Dendritic cell treated with granulocyte-macrophage colony-stimulating factor and Interleukin-4, amounts not matched to agents 40 ng/mL and 50 ng/mL, for 4 days (primary cell): ENCODE results near the gene KLHL30.

ENCODE experiments used
- H3K27ac Mint-ChIP-seq: one replicate; pipeline ENCODE4 v1.8.0; 2022; ENCODE audit warnings: mild to moderate bottlenecking, mixed read lengths
- H3K27me3 Mint-ChIP-seq: one replicate; pipeline ENCODE4 v1.8.0; 2022; ENCODE audit warnings: mild to moderate bottlenecking, mixed read lengths
- H3K36me3 Mint-ChIP-seq: one replicate; pipeline ENCODE4 v1.8.0; 2022; ENCODE audit warnings: low read depth, mixed read lengths
- H3K4me1 Mint-ChIP-seq: one replicate; pipeline ENCODE4 v1.8.0; 2022; ENCODE audit warnings: low read depth, mixed read lengths
- H3K4me3 Mint-ChIP-seq: one replicate; pipeline ENCODE4 v1.8.0; 2022; ENCODE audit warnings: mild to moderate bottlenecking, moderate library complexity, mixed read lengths
- H3K9me3 Mint-ChIP-seq: one replicate; pipeline ENCODE4 v1.8.0; 2022; ENCODE audit warnings: mixed read lengths
- intact Hi-C: fragments of 100-400 bp; cut with micrococcal nuclease; formaldehyde crosslinking; loops from one replicate; pipeline ENCODE4 v1.15.0; 2022

KLHL30 gene

DNA sequence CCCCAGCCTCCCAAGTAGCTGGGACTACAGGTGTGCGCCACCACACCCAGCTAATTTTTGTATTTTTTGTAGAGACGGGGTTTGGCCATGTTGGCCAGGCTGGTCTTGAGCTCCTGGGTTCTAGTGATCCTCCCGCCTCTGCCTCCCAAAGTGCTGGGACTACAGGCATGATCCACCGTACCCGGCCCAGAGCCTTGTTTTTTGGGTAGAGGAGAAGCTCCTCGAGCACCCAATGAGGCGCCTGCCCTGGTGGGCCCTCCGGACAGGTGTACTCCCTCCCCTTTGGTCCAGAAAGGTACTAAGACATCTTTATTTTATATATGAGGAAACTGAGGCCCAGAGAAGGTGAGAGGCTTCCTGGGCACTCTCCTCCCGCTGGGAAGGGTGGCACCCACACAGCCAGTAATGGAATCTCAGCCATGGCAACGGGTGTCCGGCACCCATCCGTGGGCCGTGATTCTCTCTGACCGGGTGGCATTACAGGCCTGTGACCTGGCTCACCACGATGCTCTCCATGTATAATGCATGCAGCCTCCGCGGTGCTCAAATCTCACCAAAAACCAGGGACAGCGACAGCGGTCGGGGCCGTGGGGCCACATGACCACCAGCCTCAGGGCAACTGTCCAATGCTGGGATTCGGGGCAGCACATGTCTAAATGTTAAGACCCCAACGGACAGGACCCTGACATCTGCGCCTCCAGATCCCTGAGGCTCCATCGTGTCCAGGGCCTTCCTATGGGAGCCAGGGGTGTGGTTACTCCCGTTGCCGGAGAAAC, 16.8 kb upstream of the KLHL30 start:
- peaks cover 8% of the 10 kb centered on the region for H3K36me3 Mint-ChIP-seq
- intact Hi-C loops = no loop called here

DNA sequence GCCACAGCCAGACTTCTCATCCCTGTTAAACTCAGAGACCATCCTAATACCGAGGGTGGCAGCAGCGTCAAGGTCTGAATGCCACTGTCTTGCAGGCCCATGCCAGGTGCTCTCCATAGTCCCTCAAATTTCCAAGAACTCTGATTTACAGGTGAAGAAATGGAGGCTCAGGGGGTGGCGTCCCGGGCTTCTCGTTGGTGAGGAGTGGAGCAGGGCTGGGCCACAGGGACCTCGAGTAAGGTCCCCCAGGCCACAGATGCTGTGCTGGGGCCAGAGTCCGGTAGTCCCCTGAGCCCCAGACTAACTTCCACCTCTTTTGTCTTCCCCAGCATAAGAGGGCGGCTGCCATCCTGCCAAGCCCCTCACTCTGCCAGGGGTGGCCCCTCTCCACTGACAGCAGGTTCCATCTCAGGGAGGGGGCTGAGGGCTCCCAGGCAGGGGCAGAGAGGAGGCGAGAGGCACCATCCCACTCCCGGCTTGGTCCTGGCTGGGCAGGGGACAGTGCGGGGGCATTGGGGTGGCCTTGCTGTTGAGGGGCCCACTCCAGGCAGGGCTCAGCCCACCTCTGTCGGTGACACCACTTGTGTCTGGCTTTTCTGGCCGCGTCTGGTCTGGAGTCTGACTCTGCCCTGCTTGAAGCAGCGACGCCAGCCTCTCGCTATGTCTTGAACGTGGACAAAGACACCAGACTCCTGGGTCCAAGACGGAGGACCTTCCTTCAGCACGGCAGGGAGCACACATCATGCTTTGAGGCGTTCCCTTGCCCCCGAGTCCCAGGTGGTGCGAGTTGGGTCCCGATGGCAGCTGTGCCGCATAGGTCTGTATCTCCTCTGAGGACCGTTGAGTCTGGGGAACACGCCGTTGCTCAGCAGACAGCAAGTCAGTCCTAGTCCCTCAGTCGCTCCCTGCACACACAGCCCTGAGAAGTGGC, 15.9 kb upstream of the KLHL30 start:
- Mint-ChIP-seq H3K9me3 (no peaks in the 10 kb centered on the region), H3K27ac (no peak overlapping the region), H3K4me3 (no peak overlapping the region), H3K4me1 (no peaks in the 10 kb centered on the region), H3K36me3 (peaks cover 8% of the 10 kb centered on the region), H3K27me3 (peaks cover 28% of the 10 kb centered on the region)
- intact Hi-C loops = no loop called here

More for the DNA sequence above, 16.8 kb upstream of the KLHL30 start:
- Mint-ChIP-seq H3K9me3 (no peaks in the 10 kb centered on the region), H3K4me1 (no peaks in the 10 kb centered on the region), H3K27me3 (peaks cover 35% of the 10 kb centered on the region), H3K4me3 (no peak overlapping the region), H3K27ac (no peak overlapping the region)

DNA sequence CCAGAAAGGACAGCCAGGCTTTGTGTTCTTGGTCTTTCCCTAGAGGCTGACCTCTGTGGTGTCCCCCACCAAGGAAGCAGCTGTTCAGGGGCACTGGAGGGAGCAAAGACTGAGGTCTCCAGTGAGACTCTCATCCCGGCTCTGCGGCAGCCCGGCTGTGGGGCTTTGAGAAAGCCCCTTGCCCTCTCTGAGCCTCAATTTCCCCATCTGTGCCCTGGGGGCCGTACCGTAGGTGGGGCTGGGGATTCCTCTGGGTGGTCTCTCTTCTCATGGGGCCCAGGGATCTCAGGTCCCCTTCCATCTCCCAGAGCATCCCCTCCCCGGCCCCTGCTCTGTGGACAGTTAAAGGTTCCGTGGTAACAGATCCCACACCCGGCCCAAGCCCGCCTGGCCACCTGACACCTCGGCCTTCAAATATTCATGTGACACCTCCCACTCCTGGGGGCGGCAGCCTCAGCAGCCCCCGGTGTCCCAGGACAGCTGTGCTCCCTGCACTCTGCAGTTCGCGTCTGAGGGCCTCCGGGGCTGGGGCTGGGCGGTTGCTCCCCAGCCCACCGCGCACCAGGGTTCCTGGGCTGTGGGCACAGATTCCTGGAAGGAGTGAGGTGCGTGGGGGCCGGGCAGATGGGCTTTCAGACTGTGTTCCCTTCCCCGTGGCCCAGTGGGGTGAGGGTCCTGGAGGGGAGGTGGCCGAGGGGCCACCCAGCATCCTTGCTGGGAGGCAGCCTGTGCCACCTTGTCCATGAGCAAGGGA, 15.1 kb upstream of the KLHL30 start:
- Mint-ChIP-seq H3K4me3 (no peak overlapping the region), H3K36me3 (peaks cover 8% of the 10 kb centered on the region), H3K4me1 (no peaks in the 10 kb centered on the region), H3K9me3 (no peaks in the 10 kb centered on the region), H3K27ac (no peak overlapping the region), H3K27me3 (peaks cover 19% of the 10 kb centered on the region)
- intact Hi-C loops = no loop called here

DNA sequence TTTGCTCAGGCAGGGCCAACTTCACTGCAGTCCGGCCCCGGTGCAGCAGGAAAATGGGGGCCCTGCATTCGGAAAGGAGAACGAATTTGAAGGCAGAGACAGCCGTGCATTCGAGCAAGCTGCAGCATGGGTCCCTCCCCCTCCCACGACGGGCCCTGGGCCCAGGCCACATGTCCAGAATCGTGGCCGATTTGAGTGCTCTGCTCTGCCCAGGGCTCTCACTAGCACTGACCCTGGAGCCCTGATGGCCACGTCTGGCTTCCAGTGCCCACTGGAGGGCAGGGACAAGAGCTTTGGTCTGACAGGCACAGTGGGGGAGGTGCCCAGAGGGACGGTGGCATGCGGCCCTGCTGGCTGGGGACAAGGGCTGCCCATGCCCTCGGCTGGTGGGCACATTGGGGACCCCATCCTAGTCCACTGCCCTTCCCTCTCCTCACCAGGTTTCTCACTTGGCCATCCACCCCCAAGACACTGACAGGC, 14.4 kb upstream of the KLHL30 start:
- H3K27ac Mint-ChIP-seq = no peak overlapping the region
- no peak overlapping the region for H3K4me3 Mint-ChIP-seq
- peaks cover 6% of the 10 kb centered on the region for H3K36me3 Mint-ChIP-seq
- peaks cover 13% of the 10 kb centered on the region for H3K27me3 Mint-ChIP-seq
- intact Hi-C loops = no loop called here
- H3K4me1 Mint-ChIP-seq = no peaks in the 10 kb centered on the region
- no peaks in the 10 kb centered on the region for H3K9me3 Mint-ChIP-seq

DNA sequence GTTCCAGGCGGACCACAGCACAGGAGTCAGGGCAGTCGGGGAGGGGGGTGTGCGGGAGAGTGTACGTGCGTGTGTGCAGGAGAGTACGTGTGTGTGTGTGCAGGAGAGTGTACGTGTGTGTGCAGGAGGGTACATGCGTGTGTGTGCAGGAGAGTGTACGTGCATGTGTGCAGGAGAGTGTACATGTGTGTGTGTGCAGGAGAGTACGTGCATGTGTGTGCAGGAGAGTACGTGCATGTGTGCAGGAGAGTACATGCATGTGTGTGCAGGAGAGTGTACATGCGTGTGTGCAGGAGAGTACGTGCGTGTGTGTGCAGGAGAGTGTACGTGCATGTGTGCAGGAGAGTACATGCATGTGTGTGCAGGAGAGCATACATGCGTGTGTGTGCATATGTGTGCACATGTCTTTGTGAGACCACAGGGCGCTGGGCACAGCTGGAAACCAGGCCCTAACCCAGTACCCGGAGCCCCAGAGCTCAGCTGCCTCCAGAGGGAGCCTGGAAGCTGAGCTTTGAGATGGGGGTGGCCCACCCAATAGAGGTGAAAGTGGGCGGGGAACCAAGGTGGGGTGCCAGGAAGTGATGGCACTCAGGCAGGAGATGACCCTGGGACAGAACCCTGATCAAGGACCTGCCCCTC, 13.9 kb upstream of the KLHL30 start:
- intact Hi-C loops = no loop called here
- H3K36me3 Mint-ChIP-seq = peaks cover under 1% of the 10 kb centered on the region

DNA sequence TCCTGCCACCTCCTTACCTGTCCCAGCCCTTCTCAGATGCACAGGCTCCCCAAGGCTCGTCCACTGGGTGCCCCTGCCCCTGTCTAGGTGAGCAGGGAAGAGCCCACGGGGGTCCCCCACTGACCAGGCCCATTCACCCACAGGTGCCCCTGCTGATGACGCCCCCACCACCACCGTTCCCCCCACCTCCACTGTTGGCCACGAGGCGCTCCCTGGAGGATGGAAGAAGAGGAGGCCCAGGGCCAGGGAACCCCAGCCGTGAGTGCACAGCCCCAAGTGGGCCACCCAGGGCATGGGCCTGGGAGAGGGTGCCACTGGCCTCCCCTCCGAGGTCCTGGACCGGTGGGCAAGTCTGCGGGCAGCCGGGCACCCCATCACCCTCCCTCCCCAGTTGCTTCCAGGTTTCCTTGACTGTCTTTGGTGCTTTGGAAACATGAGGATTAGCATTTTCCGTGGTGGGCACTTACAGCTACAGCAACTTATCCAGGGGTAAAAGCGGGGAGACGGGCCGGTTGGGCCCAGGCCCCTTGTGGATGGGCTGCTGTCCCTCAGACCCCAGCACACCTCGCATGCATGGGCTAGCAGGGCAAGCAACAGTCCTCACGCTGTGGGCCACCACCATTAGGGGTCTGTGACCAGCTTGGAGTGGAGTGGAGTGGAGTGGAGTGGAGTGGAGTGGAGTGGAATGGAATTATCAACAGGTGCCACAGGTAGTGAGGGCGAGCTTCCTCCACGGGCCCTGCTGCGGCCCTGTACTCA, 13.2 kb upstream of the KLHL30 start:
- Mint-ChIP-seq H3K27me3 (peaks cover 3% of the 10 kb centered on the region), H3K4me3 (no peak overlapping the region), H3K4me1 (no peaks in the 10 kb centered on the region), H3K27ac (no peak overlapping the region), H3K36me3 (no peaks in the 10 kb centered on the region), H3K9me3 (no peaks in the 10 kb centered on the region)
- intact Hi-C loops = no loop called here

More for the DNA sequence above, 13.9 kb upstream of the KLHL30 start:
- Mint-ChIP-seq H3K27ac (no peak overlapping the region), H3K27me3 (peaks cover 9% of the 10 kb centered on the region), H3K4me1 (no peaks in the 10 kb centered on the region), H3K9me3 (no peaks in the 10 kb centered on the region), H3K4me3 (no peak overlapping the region)

DNA sequence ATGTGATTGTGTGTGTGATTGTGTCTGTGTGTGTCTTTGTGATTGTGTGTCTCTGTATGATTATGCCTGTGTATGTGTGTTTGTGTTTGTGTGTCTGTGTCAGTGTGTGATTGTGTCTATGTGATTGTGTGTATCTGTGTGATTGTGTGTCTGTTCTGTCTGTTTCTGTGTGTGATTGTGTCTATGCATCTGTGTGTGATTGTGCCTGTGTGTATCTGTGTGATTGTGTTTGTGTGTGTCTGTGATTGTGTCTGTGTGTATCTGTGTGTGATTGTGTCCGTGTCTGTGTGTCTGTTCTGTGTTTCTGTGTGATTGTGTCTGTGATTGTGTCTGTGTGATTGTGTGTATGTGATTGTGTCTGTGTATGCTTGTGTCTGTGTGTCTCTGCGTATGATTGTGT, 12.1 kb upstream of the KLHL30 start:
- Mint-ChIP-seq H3K9me3 (no peaks in the 10 kb centered on the region), H3K4me1 (no peaks in the 10 kb centered on the region), H3K36me3 (peaks cover 3% of the 10 kb centered on the region), H3K4me3 (no peak overlapping the region), H3K27me3 (no peaks in the 10 kb centered on the region), H3K27ac (no peak overlapping the region)
- intact Hi-C loops = no loop called here

DNA sequence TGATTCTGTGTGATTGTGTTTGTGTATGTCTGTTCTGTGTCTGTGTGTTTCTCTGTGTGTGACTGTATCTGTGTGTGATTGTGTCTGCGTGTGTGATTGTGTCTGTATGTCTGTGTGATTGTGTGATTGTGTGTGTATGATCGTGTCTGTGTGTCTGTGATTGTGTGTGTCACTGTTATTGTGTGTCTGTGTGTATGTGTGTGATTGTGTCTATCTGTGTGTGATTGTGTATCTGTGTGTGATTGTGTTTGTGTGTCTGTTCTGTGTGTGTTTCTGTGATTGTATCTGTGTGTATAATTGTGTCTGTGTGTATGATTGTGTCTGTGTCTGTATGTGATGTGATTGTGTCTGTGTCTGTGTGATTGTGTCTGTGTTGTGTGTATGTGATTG, 11.7 kb upstream of the KLHL30 start:
- Mint-ChIP-seq H3K4me1 (no peaks in the 10 kb centered on the region), H3K36me3 (peaks cover 6% of the 10 kb centered on the region), H3K27ac (no peak overlapping the region), H3K4me3 (no peak overlapping the region), H3K9me3 (no peaks in the 10 kb centered on the region), H3K27me3 (no peaks in the 10 kb centered on the region)
- intact Hi-C loops = no loop called here

DNA sequence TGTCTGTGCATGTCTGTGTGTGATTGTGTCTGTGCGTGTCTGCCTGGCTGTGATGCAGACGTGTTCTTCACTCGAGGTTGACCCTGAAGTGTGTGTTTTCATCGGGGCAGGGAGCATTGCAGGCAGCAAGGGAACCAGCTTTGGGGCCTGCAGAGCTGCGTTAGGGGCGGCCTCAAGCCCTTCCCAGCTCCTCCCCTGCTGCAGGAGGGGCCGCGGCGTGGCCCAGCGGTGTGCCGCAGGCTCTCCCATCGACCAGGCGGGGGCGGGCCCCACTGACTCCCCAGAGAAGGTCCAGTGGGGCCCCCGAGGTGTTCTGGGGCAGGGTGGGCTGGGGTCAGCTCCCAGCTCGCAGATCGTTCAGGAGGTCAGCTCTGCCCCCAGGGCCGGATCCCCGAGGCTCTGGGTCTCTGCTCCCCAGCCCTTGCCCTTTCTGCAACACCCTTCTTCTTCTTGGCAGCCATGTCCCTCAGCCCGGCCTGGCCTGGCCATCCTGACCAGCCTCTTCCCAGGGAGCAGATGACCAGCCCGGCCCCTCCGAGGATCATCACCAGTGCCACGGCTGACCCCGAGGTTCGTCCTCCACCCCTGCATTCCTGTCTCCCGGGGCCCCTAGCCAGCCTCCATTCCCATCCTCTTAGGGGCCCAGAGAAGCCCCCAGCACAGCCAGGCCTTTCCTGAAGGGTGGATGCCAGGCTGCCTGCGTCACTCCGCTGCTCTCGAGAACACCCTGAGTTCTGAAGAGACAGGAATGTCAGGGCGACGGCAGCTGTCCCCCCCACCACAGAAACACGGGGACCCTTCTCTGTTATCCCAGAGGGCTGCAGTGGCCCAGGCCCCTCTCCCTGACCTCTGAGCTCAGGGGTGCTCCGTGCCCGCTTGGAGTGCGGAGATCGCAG, 11.1 kb upstream of the KLHL30 start:
- Mint-ChIP-seq H3K27ac (no peak overlapping the region), H3K4me1 (no peaks in the 10 kb centered on the region), H3K36me3 (peaks cover 13% of the 10 kb centered on the region), H3K4me3 (no peak overlapping the region), H3K9me3 (no peaks in the 10 kb centered on the region), H3K27me3 (no peaks in the 10 kb centered on the region)
- intact Hi-C loops = no loop called here

DNA sequence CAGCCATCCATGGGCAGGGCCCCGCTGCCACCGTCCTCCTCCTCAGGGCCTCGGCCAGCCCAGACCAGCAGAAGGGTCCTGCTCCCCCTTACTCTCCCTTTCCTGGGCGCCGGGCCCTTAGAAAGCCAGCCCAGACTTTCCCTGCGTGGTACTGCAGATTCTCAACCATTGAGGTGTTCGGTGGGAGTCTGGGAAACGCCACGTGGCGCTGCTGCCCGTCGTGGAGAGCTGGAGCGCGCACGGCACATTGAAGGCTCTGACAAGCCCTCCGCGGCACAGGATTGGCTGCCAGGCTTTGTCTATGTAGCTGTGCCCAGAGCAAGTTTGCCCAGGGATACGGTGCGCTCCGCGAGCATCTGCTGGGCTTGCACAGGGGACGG, 10.4 kb upstream of the KLHL30 start:
- Mint-ChIP-seq H3K4me1 (peaks cover under 1% of the 10 kb centered on the region), H3K4me3 (no peak overlapping the region), H3K9me3 (no peaks in the 10 kb centered on the region), H3K36me3 (peaks cover 15% of the 10 kb centered on the region), H3K27me3 (no peaks in the 10 kb centered on the region), H3K27ac (no peak overlapping the region)
- intact Hi-C loops = no loop called here

DNA sequence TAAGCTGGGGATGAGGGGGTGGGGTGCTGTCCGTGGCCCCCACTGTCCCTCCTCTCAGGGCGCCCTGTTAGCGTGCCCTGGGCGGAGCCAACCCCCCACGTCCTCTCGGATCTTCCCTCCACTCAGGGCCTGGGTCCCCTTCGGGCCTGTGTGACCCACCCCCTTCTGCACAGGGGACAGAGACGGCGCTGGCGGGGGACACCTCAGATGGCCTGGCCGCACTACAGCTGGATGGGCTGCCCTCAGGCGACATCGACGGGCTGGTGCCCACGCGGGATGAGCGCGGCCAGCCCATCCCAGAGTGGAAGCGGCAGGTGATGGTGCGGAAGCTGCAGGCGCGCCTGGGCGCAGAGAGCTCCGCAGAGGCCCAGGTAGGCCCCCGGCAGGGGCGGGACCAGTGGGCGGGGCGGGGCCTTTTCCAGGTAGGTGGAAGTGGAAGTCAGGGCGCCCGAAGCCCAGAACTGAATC, 9.9 kb upstream of the KLHL30 start:
- peaks cover 6% of the 10 kb centered on the region for H3K4me1 Mint-ChIP-seq
- no peaks in the 10 kb centered on the region for H3K27me3 Mint-ChIP-seq
- H3K36me3 Mint-ChIP-seq = peaks cover 15% of the 10 kb centered on the region
- no peak overlapping the region for H3K27ac Mint-ChIP-seq
- intact Hi-C loops = no loop called here
- H3K4me3 Mint-ChIP-seq = no peak overlapping the region
- H3K9me3 Mint-ChIP-seq = no peaks in the 10 kb centered on the region
